Prostate gland (tissue), 2 donors: ENCODE results near the gene SSH2. TPM values are rescaled to one million over a fixed set of nuclear protein-coding genes. Genes with fewer than 3 reads are reported as not detected.

Experiments
- DNase-seq: peaks from one replicate; pipeline ENCODE4 v3.0.0-alpha.2; 2019; ENCODE audit warnings: low spot score
- H3K27ac ChIP-seq, 2 donors: fragments of 200-600 bp; sonication (generic); 2 replicates each; pipeline ENCODE4 v1.5.1; 2017 to 2019
- H3K27me3 ChIP-seq: fragments of 200-600 bp; sonication (generic); replicated peaks from 2 replicates; pipeline ENCODE4 v1.5.1; 2019; ENCODE audit not compliant: insufficient read depth
- H3K36me3 ChIP-seq, 2 donors: fragments of 200-600 bp; sonication (generic); 1 replicate in 1 of 2; 2 replicates in 1 of 2; pipeline versions ENCODE4 v1.5.1 to v1.8.1; 2017 to 2019
- H3K4me1 ChIP-seq: fragments of 200-600 bp; sonication (generic); replicated peaks from 2 replicates; pipeline ENCODE4 v1.5.1; 2019
- H3K4me3 ChIP-seq, 2 donors: fragments of 200-600 bp; sonication (generic); 2 replicates each; pipeline ENCODE4 v1.5.1; 2017 to 2019
- H3K9me3 ChIP-seq: fragments of 200-600 bp; sonication (generic); 2 replicates; pipeline ENCODE4 v1.5.1; 2017
- CTCF ChIP-seq, 4 experiments: fragments of 200-600 bp in 2 of 4; fragments of 450-650 bp in 2 of 4; sonication (generic) in 2 of 4; IDR thresholded peaks; 1 replicate in 3 of 4; 2 replicates in 1 of 4; pipeline ENCODE4 v1.5.1; 2016 to 2019; ENCODE audit warnings: antibody characterized with exemption in 4 of 4, mild to moderate bottlenecking in 2 of 4, moderate library complexity in 2 of 4
- POLR2A ChIP-seq: fragments of 450-650 bp; IDR thresholded peaks from one replicate; pipeline ENCODE4 v1.6.1; 2016; ENCODE audit warnings: antibody characterized with exemption, mild to moderate bottlenecking
- POLR2AphosphoS5 ChIP-seq: sonication (generic); formaldehyde crosslinking; IDR thresholded peaks from one replicate; pipeline ENCODE4 v1.6.1; 2017; ENCODE audit warnings: antibody characterized with exemption
- WGBS: methylation state at CpG from one replicate; pipeline ENCODE4 v1.1.5; 2018; 5-methylcytosine and 5-hydroxymethylcytosine counted together
- intact Hi-C: fragments of 100-400 bp; cut with DNase I; formaldehyde crosslinking; loops from one replicate; pipeline ENCODE4 v1.14.2; 2022
- total RNA-seq, 2 donors: library from RNA; depleted of rRNA; stranded (reverse); fragments of >200 nt; gene quantifications; one replicate each; pipeline ENCODE4 v1.1.0, GENCODE V29; 2016

The SSH2 gene, protein sequence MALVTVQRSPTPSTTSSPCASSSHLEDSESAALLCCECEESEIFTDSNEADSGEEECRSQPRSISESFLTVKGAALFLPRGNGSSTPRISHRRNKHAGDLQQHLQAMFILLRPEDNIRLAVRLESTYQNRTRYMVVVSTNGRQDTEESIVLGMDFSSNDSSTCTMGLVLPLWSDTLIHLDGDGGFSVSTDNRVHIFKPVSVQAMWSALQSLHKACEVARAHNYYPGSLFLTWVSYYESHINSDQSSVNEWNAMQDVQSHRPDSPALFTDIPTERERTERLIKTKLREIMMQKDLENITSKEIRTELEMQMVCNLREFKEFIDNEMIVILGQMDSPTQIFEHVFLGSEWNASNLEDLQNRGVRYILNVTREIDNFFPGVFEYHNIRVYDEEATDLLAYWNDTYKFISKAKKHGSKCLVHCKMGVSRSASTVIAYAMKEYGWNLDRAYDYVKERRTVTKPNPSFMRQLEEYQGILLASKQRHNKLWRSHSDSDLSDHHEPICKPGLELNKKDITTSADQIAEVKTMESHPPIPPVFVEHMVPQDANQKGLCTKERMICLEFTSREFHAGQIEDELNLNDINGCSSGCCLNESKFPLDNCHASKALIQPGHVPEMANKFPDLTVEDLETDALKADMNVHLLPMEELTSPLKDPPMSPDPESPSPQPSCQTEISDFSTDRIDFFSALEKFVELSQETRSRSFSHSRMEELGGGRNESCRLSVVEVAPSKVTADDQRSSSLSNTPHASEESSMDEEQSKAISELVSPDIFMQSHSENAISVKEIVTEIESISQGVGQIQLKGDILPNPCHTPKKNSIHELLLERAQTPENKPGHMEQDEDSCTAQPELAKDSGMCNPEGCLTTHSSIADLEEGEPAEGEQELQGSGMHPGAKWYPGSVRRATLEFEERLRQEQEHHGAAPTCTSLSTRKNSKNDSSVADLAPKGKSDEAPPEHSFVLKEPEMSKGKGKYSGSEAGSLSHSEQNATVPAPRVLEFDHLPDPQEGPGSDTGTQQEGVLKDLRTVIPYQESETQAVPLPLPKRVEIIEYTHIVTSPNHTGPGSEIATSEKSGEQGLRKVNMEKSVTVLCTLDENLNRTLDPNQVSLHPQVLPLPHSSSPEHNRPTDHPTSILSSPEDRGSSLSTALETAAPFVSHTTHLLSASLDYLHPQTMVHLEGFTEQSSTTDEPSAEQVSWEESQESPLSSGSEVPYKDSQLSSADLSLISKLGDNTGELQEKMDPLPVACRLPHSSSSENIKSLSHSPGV (N-terminal part only)
- total RNA-seq = 10 to 100 TPM; 10.1 to 27.5 TPM

DNA sequence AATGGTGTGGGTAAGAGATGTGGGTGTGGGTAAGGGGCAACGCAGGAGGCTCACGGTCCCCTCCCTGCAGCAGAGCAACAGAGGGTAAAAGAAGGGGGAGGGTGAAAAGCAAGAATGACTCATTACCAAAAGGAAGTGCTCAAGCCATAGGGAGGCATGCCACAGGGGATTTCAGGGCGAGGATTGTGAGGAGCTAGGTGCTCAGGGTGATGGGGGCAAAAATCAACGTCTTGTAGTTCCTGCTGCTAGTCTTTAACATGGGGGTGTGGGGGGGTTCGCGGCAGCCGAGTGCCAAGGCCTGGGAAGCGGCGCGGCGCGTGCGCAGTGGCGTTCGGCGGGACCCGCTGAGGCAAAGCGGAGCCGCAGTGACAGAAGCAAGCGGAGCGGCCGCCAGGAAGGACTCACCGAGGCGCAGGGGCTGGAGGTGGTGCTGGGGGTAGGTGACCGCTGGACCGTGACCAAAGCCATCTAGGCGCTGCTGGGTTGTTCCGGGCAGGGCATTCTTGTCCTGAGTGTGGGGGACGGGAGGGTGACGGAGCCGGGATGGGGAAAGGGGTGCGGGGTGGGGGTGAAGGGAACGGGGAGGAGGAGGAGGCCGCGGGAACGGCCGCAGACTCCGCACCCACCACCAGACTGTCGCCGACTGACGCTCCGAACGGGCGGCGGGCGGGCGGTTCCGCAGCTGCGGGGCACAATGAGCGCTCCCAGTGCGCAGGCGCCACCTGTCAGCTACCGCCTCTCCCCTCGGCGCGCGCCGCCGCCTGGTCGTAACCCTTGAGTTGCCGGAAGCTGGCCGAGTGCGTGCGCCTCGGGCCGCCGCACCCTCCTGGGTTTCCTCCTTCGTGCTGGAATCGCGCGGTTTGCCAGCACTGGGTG lies at the start of gene SSH2:
TSS of gene SSH2 (minus strand) at position 696 of the 876 bp plus-strand sequence. CDS start at position 468, 228 bp downstream.
- DNase-seq = peak; percentile 79
- WGBS = under 1% methylated on average over 70 of the region's 71 CpGs
- Histone ChIP-seq H3K9me3 (no peaks in the 10 kb centered on the region), H3K4me1 (peaks cover 3% of the 10 kb centered on the region), H3K36me3 (no peaks in the 10 kb centered on the region), H3K4me3 (peak within 1 kb of the TSS; percentile 81 to 93), H3K27me3 (no peaks in the 10 kb centered on the region), H3K27ac (peak within 1 kb of the TSS; percentile 81 to 87)
- intact Hi-C loops = loop anchor here (2.0 kb wide), 2 partner anchors 123 to 339 kb away; no protein-coding TSS in a partner anchor
- TF ChIP-seq POLR2AphosphoS5 = peak; percentile 52
- TF ChIP-seq CTCF (IDR thresholded peaks at IDR 0.05) = peak in 1 of 4 experiments; percentile 12
- peak; percentile 59 for TF ChIP-seq POLR2A

GRCh38 chr17:29977836-29978235 lies 47.8 kb upstream of the SSH2 start:
- Histone ChIP-seq H3K4me1 (no peaks in the 10 kb centered on the region), H3K27ac (no peak overlapping the region), H3K27me3 (no peaks in the 10 kb centered on the region), H3K4me3 (no peak overlapping the region), H3K36me3 (no peaks in the 10 kb centered on the region), H3K9me3 (no peaks in the 10 kb centered on the region)
- DNase-seq = no peak
- intact Hi-C loops = no loop called here
- WGBS = 44% methylated on average over 1 of the region's 1 CpG
- TF ChIP-seq POLR2AphosphoS5 (no peak), POLR2A (no peak), CTCF (IDR thresholded peaks at IDR 0.05) (no peak)

DNA sequence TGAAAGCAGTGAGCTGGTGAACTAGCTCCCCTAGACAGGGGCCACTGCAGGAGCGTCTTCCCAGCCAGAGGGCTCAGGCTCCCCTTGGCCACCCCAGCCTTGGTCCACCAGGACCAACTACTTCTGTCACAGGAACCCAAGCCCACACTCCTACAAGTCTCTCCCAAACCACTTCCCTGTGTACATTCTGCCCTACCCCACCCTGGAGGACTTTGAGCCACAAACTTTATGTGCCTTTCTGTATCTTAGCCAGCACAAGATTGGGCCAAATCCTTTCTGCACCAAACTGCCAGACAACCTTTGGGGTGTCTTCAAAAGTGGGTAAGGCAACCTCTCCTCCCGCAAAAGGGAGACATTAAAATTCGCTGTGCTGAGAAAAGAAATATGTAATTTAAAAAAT lies 43.0 kb upstream of the SSH2 start:
- Histone ChIP-seq H3K4me1 (no peaks in the 10 kb centered on the region), H3K9me3 (no peaks in the 10 kb centered on the region), H3K27ac (no peak overlapping the region), H3K36me3 (no peaks in the 10 kb centered on the region), H3K4me3 (no peak overlapping the region), H3K27me3 (no peaks in the 10 kb centered on the region)
- DNase-seq = no peak
- intact Hi-C loops = no loop called here
- TF ChIP-seq POLR2A (no peak), POLR2AphosphoS5 (no peak), CTCF (IDR thresholded peaks at IDR 0.05) (no peak)
- 91% methylated on average over 3 of the region's 3 CpGs for WGBS

- Histone ChIP-seq H3K27ac (no peak overlapping the region), H3K4me3 (no peak overlapping the region), H3K27me3 (no peaks in the 10 kb centered on the region), H3K9me3 (no peaks in the 10 kb centered on the region), H3K4me1 (no peaks in the 10 kb centered on the region), H3K36me3 (no peaks in the 10 kb centered on the region)
- TF ChIP-seq POLR2AphosphoS5 (no peak), CTCF (IDR thresholded peaks at IDR 0.05) (no peak), POLR2A (no peak)
- intact Hi-C loops = no loop called here
- 94% methylated on average over 18 of the region's 18 CpGs for WGBS
- no peak for DNase-seq
Observed at GRCh38 chr17:29972277-29972676, 42.2 kb upstream of the SSH2 start.
